Stimulated activated CD4-positive, alpha-beta T cell treated with anti-CD3 and anti-CD28 coated beads, Interleukin-4, amount 100 ng/mL, for 4 hours (primary cell): ENCODE results near the gene CHRDL2.
"Not testable (repeated sequence)": the region's sequence is repeated elsewhere in the genome, so short reads cannot be mapped to it uniquely, and the experiment has no call there.

Experiments
- DNase-seq, 2 experiments: peaks; one replicate each; pipeline ENCODE4 v3.0.0-alpha.2; 2020

The CHRDL2 gene

GRCh38 chr11:74731301-74732094 is at the start of gene CHRDL2:
Gene CHRDL2, minus strand, starts transcription at chr11:74731426. Its CDS starts 538 bp downstream, at chr11:74730888.
- no peak for DNase-seq

- DNase-seq, result no peak
Measured at GRCh38 chr11:74780248-74781005, 49.2 kb upstream of the CHRDL2 start.

GRCh38 chr11:74778581-74778980 is 47.4 kb upstream of the CHRDL2 start:
- DNase-seq, result no peak

GRCh38 chr11:74777877-74778276 is 46.7 kb upstream of the CHRDL2 start:
- no peak for DNase-seq

- no peak for DNase-seq
Measured at GRCh38 chr11:74777038-74777437, 45.8 kb upstream of the CHRDL2 start.

GRCh38 chr11:74776546-74776945 is 45.3 kb upstream of the CHRDL2 start:
- no peak for DNase-seq

GRCh38 chr11:74775762-74776161 is 44.5 kb upstream of the CHRDL2 start:
- no peak for DNase-seq

- DNase-seq, result no peak
Measured at GRCh38 chr11:74773476-74773875, 42.2 kb upstream of the CHRDL2 start.

GRCh38 chr11:74771139-74771538 is 39.9 kb upstream of the CHRDL2 start:
- DNase-seq, result no peak

GRCh38 chr11:74770456-74770855 is 39.2 kb upstream of the CHRDL2 start:
- DNase-seq, result no peak

GRCh38 chr11:74769055-74769707 is 38.0 kb upstream of the CHRDL2 start:
- no peak for DNase-seq

- not testable (repeated sequence) for DNase-seq
Measured at GRCh38 chr11:74768172-74768651, 37.0 kb upstream of the CHRDL2 start.

GRCh38 chr11:74766905-74767304 is 35.7 kb upstream of the CHRDL2 start:
- no peak for DNase-seq

- DNase-seq, result no peak
Measured at GRCh38 chr11:74756571-74756970, 25.3 kb upstream of the CHRDL2 start.

GRCh38 chr11:74755395-74755995 is 24.3 kb upstream of the CHRDL2 start:
- DNase-seq, result no peak

GRCh38 chr11:74754507-74755252 is 23.5 kb upstream of the CHRDL2 start:
- DNase-seq, result no peak

- DNase-seq, result no peak
Measured at GRCh38 chr11:74751303-74751702, 20.1 kb upstream of the CHRDL2 start.

- DNase-seq, result not testable (repeated sequence)
Measured at GRCh38 chr11:74750598-74750997, 19.4 kb upstream of the CHRDL2 start.

GRCh38 chr11:74749965-74750296 is 18.7 kb upstream of the CHRDL2 start:
- no peak for DNase-seq

GRCh38 chr11:74749127-74749964 is 18.1 kb upstream of the CHRDL2 start:
- DNase-seq, result peak; percentile 49 to 50
